NOMO-1 treated with dmso at 0.1 percent for 144 hours (cell line): ENCODE results near the gene BRICD5.
"Not testable (repeated sequence)": the region's sequence is repeated elsewhere in the genome, so short reads cannot be mapped to it uniquely, and the experiment has no call there.

ENCODE experiments used
- DNase-seq: peaks from one replicate; lab custom pipeline; 2025; ENCODE audit not compliant: unreplicated experiment; lab: John Stamatoyannopoulos, UW

Gene BRICD5

DNA sequence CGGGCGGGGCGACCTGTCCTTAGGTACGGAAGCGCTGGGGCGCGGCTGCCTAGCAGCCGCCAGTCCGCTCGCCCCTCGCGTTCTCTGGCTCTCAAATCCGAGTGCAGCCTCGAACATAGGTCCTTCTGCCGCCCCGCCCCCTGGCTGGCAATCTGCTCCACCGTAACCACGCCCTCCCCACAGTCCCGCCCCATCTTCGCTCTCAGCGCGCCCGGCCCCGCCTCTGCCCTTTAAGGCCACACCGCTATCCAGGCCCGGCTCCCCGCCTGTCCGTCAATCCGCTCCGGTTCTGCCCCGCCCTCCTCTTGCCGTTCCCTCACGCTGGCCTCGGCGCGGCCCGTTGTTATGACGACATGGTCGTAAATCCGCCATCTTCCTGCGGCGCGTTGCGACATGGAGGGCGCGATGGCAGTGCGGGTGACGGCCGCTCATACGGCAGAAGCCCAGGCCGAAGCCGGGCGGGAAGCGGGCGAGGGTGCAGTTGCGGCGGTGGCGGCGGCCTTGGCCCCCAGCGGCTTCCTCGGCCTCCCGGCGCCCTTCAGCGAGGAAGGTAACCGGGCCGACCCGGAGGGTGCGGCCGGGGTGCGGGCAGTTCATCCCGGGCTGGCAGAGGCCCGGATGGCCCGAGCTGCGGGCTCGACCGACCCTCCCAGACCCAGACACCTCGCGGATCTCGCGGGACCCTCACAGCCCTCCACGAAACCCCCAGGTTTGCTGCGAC, 12.7 kb upstream of the BRICD5 start, which contains the start of gene E4F1:
Gene E4F1 (plus strand): TSS at position 371 of the 721 bp plus-strand sequence. CDS start 23 bp downstream, at position 394.
- peak; percentile 100 for DNase-seq

DNA sequence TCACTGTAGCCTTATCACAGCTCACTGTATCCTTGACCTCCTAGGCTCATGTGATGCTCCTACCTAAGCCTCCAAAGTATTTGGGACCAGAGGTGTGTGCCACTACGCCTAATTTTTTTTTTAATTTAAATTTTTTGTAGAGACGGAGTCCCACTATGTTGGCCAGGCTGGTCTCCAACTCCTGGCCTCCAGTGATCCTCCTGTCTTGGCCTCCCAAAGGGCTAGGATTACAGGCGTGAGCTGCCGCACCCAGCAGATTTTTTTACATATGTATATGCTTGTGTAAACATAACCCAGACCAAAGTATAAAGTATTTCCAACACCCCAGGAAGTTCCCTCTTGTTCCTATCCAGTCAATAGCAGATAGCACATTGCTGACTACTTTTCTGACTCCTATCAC, 5.7 kb upstream of the BRICD5 start:
- DNase-seq: no peak

DNA sequence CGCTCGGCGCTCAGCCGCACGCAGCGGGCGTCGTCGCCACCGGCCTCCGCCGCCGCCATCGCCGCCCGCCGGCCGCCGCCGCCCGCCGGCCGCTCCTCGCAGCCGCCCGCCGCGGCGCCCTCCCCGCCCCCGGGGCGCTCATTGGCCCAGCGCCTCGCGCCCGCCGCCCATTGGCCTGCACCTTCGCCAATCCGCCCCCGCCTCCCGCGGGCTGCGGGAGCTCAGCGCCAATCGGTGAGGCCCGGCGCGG, 4.0 kb upstream of the BRICD5 start, which contains the start of gene PGP:
Gene PGP (minus strand): TSS at position 122 of the 250 bp plus-strand sequence. CDS start 63 bp downstream, at position 59.
- no peak for DNase-seq

DNA sequence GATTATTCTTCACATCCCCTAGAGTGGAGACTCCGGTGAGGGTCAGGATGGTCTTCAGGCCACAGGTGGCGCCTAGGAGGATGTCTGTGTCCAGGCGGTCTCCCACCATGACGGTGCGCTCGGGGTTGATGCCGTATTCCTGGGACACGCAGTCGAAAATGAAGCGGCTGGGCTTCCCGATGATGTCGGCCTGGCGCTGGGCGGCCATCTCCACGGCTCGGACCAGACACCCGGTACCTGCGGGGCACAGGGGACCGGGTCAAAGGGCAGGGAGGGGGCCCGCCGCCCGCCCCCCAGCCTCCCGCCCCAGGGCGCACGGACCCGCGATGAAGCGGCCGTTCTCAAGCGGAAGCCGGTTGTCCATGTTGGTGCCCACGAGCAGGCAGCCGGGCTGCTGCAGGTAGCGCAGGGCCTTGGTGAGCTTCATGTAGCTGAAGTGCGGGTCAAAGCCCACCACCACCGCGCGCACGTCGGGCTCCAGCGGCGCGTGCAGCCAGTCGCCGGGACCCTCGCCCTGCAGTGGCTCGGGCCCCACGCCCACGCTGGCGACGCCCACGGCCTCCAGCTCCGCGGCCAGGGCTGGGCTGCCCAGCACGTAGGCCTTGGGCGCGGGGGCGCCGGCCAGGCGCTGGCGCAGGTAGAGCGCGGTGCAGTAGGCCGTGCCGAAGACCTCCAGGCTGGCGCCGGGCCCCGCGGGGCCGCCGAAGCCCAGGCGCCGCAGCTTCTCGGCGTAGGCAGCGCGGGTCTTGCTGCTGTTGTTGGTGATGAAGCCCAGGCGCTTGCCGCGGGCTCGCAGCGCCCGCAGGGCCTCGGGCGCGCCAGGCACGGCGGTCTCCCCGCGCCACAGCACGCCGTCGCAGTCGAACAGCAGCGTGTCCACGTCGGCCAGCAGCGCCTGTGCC, 3.4 kb upstream of the BRICD5 start:
- DNase-seq: no peak

DNA sequence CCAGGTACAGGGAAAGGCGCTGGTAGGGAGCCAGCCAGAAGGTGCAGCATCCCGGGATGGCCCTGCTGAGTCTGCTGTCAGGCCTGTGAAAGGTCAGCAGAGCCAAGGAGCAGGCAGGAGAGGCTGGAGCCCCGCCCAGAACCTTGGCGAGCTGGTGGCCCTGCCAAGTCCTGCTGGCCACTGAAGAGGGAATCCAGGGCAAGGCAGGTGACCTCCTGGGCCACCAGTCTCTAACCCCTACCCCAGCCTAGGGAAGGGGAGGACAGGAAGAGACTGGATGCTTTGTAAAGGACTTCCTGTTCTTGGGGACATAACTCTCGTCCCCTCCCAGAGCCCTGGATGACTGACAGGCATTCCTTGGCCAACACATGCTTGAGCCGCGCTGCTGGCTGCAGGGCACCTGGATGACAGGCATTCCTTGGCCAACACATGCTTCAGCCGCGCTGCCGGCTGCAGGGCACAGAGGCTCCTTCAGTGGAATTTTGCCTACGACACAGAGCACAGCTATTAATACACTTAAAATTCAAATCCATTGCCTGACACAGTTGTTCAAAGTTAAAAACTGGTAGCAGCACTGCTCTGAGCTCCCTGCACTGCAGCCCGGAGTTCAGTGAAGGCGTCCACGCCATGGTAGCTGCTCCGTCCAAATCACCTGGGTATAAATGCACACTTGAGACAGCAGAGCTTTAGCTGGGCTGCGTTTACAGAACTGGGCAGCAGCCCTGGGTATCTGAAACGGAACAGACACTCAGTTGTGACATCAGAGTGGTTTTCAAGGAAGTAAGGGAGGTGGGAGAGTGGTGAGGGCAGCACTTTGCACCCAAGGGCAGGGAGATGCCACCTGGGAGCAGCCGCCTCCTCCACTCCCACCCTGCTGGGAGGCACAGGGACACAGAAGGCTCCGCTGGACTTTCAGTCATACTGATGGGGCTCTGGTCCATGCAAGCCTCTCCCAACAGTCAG, 2.0 kb upstream of the BRICD5 start:
- peak; percentile 17 for DNase-seq

DNA sequence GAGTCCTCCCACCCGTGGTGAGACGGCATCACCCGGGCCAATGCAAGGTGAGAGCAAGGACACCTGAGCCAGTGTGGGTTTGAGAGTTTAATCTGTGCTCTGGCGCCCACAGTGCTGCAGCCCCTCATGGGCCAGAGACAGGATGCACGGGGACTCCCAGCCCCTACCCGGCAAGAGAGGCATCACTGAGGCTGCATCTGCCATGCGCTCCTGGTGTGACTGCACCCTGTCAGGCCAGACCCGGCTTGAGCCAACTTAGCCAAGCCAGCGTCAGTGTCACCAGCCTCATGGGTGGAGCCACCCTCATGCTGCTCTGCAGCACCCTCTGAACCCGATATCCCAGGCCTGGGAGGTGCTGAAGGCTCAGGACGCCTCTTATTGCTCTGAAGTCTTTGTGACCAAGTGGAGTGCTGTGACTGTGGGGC, 1.3 kb upstream of the BRICD5 start:
- DNase-seq: no peak

DNA sequence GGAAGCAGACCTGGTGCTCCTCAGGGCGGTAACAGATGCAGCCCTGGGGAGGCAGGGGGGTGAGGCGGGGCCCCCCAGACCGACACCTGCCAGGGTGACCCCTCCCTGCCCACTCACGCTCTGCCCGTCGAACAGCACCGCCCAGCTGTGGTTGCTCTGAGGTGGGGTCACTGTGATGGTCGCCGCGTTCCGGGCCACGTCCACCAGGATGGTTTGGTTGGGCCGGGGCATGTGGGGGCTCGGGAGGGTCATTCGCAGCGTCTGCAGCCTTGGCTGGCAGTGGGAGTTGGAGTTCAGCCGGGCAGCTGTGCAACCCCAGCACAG, 692 bp downstream of the BRICD5 start:
- DNase-seq: no peak

DNA sequence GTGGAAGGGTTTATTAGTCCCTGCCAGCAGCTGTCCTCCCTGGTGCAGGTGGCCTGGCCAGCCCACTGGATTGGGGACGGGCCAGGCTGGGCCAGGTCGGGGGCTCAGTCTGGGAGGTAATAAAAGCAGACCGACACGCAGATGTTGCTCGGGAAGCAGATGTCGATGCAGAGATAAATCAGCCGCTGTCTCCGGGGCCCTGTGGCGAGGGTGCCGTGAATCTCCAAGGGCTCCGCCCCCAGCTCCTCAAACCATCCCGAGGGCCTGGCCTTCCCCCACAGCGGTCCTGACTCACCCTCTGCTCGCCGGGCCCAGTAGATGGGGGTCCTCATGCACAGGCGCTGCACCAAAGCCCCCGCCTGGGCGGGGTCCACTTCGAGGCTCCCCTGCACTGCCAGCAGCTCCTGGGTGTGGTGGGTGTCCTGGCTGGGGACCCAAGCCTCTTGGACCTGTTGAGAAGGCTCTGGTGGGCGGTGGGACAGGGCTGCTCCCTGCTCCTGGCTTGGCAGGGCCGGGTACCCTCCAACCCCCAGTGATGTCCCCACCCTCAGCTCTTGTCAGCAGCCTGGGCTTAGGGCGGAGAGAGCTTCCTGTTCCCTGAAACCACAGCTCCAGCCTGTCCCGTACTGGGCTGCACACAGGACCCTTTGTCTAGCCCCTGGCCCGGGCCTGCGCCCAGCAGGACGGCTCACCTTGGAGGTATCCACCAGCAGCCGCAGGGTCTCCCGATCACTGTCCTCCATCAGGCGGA, 1.2 kb downstream of the BRICD5 start:
- no peak for DNase-seq

DNA sequence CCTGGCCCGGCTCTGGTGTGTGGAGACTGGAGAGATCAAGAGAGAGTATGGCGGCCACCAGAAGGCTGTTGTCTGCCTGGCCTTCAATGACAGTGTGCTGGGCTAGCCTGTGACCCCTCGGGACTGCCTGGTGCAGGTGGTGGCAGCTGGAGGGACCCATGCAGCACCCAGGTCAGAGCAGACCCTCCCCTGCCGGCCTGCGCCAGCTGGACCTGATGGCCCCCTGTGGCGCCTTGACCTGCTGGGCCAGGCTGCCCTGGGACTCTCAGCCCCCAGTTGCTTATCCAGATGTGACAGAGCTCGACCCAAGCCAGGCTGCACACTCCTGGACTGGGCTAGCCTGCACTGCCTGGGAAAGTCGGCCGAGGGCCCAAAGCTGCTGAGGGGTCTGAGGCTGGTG, 1.9 kb downstream of the BRICD5 start:
- DNase-seq: no peak

DNA sequence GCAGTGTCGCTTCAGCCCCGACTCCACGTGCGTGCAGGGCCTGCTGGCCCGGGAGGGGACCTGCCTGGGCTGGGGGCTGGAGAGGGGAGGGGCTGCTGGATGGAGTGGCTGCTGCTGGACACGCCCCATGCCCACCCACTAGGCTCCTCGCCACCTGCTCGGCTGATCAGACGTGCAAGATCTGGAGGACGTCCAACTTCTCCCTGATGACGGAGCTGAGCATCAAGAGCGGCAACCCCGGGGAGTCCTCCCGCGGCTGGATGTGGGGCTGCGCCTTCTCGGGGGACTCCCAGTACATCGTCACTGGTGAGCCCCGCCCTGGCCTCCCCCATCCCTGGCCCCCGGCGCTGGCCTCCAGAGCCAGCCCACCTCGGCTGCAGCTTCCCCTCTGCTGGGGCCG, 2.4 kb downstream of the BRICD5 start:
- no peak for DNase-seq

DNA sequence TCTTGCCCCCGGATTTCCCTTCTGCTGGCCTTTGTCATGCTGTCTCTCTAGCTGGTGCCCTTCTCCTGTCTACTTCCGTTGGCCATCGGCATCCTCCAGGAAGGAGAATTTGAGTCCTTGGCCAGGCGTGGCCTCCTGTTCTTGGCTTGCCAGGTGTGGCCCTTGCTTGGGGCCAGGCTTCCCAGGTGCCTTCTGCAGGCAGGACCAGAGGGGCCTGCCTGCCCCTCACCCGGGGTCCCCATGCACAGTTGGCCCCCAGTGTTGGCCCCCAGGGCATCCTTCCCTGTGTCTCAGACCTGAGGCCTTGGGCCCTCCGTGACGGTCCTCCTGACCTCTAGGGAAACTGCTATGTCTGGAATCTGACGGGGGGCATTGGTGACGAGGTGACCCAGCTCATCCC, 2.8 kb downstream of the BRICD5 start:
- no peak for DNase-seq

DNA sequence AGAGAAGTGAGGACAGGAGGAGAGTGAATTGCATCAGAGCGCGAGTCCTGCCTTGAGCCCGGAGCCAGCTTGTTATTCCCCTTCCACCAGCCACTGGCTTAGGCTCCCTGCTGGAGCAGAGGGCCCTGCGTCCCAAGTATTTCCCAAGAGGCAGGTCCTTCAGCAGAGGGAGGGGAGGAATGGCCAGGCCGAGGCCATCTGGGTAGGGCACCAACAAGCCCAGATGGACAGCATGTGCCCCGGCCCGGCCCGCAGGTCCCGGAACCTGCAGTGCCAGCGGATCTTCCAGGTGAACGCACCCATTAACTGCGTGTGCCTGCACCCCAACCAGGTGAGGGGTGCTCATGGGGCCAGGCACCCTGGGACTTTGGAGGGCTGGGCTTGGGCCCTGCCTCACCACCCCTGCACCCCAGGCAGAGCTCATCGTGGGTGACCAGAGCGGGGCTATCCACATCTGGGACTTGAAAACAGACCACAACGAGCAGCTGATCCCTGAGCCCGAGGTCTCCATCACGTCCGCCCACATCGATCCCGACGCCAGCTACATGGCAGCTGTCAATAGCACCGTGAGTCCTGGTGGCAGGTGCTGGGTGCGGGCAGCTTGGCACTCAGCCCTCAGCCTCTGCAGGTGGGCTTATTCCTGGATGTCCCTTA, 3.8 kb downstream of the BRICD5 start:
- DNase-seq: no peak

DNA sequence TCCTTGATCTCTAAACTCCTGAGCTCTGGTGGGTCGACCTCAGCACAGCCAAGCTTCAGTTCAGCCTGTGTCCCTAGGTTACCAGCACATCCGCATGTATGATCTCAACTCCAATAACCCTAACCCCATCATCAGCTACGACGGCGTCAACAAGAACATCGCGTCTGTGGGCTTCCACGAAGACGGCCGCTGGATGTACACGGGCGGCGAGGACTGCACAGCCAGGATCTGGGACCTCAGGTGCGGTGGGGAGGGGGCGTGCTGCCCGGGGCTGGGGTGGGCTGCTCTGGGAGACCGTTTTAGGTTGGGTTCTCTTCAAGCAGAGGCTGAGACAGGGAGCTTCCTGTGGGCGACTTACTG, 4.3 kb downstream of the BRICD5 start:
- DNase-seq: no peak

DNA sequence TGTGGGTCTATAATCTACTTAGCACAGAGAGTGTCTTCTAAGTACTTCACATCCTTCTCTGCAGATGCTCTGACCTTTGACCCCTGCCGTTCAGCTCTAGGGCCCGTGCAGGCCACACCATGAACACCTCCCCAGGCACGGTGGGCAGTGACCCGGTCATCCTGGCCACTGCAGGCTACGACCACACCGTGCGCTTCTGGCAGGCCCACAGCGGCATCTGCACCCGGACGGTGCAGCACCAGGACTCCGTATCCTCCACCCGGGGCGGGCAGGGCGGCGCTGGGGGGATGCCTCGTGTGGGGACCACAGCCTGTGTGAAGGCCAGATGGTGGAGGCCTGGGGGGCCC, 4.7 kb downstream of the BRICD5 start:
- DNase-seq: no peak

DNA sequence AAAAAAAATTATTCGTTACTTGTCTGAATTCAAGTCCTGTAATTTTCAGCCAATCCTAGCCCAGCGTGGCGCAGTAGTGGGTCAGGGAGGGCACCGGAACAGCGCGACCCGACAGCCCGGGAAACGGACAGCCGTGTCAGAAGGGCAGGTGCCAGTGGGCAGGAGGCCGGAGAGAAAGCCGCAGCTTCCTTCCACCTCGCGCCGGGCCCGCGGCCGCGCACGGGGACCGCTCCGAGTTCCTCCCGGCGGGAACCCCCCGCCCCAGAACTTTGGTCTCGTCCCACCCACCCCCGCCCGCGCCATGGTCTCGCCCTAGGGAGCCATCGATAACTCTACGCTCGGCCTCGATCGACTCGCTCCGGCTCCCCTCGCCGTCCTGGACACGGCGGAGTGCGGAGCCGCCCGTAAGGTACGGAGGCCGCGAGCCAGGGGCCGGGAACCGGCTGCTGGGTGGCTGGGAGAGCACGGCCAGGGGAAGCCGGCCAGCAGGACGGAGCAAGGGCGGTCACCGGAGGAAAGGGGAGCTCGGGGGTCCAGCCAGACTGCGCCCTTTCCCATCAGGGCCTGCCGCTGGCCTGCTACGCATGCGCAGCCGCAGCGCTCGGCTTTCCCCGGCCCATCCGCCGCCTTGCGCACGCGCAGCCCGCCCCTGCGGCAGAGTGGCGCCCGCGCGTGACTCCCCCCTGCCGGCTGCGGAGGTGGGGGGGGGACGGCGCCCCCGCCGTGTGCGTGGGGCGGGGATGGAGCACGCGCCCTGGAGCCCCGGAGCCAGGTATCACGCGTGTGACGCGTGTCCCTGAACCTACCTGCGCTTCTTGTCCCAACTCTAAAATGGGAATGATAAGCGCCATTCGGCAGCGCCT, 5.3 kb downstream of the BRICD5 start, which contains the start of gene MLST8:
Gene MLST8 (plus strand): TSS at position 351 of the 863 bp plus-strand sequence. CDS start 632 bp downstream, outside the sequence.
- DNase-seq: peak; percentile 62

DNA sequence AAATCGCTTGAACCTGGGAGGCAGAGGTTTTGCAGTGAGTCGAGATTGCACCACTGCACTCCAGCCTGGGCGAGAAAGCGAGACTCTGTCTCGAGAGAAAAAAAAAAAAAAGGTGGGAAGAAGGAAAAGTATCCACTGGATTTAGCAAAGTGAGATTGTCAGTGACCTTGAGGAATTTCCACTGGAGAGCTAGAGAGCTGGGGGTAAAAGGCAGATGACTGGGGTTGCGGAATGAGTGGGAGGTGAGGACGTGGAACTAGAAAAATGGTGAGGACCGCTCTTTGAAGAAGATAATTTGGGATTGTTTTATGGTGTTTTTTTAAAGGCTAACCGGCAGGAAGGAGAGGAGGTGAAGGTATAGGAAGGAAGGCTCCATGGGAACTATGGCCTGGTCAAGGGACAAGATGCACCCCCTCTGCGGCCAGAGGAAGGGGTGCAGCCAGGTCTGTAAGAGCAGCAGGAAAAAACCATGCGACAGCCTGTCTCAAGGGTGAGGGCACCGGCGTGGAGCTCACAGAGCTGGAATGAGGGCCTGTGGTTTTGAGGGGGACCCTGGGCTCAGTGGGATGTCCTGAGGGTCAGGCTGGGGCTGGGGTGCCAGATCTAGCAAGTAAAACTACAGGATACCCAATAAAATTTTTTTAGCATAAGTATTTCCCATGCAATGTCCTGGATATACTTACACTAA, 6.1 kb downstream of the BRICD5 start:
- no peak for DNase-seq

DNA sequence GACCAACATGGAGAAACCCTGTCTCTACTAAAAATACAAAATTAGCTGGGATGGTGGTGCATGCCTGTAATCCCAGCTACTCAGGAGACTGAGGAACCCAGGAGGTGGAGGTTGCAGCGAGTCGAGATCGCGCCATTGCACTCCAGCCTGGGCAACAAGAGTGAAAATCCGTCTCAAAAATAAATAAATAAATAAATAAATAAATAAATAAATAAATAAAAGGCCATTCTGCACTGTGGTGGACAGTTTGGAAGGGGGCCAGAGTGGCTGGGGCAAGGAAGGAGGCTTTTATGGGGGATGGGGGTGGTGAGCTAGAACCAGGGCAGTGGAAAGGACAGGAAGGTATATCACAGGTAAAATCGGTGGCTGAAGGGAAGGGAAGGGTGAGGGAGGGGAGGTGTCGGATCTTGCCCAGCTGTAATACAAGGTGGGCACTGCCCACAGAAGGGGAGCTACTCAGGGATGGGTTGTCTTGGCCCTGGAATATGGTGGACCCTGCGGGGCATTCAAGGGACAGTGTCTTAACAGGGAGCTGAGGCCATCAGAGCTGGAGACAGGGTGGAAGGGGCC, 7.5 kb downstream of the BRICD5 start:
- DNase-seq: not testable (repeated sequence)

DNA sequence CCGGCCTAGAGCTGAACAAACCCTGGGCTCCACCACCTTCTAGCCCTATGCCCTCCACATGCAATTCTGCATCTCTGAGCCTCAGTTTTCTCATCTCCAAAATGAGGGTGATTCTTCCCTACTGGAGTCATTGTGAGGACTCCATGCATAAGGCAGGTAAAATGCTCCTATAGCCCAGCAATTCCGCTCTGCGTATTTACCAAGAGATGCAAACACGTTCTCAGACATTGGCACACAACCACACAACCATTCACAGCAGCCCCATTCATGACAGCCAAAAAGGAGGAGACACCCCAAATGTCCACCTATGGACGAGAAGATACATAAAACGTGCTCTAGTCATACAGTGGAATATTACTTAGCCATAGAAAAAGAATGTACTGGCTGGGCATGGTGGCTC, 10.3 kb downstream of the BRICD5 start:
- no peak for DNase-seq
